HG02885 (cell line): Measurements from ENCODE around the gene BORA.
"Not testable (repeated sequence)": the region's sequence is repeated elsewhere in the genome, so short reads cannot be mapped to it uniquely, and the experiment has no call there.

Experiments used
- ATAC-seq: cut with Tn5 transposase; IDR thresholded peaks from one replicate; pipeline ENCODE4 v1.9.1; 2021; ENCODE audit warnings: mild to moderate bottlenecking; ENCODE audit not compliant: unreplicated experiment, poor library complexity

Gene BORA

DNA sequence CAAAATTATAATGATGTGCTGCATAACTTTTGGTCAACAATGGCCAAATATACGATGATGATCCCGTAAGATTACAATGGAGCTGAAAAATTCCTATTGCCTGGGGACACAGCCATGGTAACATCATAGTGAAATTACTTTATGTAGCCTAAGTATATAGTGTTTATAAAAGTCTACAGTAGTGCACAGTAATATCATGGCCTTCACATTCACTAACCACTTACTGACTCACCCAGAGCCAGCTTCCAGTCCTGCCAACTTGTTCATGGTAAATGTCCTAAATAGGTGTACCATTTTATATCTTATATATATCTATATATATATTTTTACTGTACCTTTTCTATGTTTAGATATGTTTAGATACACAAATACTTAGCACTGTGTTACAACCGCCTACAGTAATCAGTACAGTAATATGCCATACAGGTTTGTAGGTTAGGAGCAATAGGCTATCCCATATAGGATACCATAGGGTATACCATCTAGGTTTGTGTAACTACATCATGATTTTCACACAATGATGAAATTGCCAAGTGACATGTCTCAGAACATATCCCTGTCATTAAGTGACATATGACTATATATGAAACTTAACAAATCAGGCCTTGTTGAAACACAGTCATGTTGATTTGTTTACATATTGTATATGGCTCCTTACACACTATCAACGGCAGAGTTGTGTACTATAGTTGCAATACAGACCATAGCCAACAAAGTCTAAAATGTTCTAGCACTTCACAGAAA is 30.2 kb downstream of the BORA start:
- ATAC-seq: no peak

DNA sequence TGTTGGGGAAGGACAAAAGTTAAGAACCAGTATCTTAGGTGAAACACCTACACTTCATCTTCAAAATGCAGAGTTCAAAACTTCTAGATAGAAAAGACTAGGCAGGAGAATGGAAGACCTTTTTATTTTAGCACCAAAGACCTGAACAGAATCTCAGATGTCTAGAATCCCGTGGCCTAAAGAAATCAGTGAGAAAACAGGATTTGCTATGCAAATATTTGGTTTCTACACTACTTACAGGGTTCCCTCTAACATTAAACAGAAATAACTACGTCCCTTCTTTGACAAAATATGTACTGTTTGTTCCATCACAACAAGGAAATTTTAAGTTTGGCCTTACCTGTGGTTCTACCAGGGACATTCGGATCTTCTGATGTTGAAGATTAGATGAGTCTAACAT is 32.5 kb downstream of the BORA start:
- ATAC-seq: no peak

- ATAC-seq: no peak
Observed at GRCh38 chr13:72763411-72763810, 35.7 kb downstream of the BORA start.

DNA sequence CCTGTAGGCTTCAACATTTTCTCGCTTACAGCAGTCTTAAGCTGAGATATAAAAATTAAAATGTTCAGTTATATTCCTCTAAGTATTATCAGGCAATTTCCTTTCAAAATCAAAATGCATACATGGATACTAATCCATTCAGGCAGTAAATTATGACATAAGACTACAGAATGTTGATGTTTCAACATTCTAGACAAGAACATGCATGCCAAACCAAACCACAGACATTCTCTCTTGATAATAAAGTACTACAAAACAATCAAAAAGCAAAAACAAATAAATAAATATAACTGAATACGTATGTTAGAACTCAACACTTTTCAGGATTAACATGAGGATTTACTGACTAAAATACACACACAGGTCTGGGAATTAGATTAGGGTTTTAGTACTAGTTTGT is 46.3 kb downstream of the BORA start:
- ATAC-seq: no peak

- ATAC-seq: peak; percentile 96
Observed at GRCh38 chr13:72781451-72782439, 54.0 kb downstream of the BORA start, which contains the start of the genes DIS3 and PIBF1. Gene DIS3 (minus strand): TSS chr13:72781900. CDS start chr13:72781832, 68 bp downstream. Gene PIBF1 (plus strand): TSS chr13:72782133. CDS start chr13:72783470, 1,337 bp downstream.

GRCh38 chr13:72782717-72783116 is 55.0 kb downstream of the BORA start:
- ATAC-seq: no peak

DNA sequence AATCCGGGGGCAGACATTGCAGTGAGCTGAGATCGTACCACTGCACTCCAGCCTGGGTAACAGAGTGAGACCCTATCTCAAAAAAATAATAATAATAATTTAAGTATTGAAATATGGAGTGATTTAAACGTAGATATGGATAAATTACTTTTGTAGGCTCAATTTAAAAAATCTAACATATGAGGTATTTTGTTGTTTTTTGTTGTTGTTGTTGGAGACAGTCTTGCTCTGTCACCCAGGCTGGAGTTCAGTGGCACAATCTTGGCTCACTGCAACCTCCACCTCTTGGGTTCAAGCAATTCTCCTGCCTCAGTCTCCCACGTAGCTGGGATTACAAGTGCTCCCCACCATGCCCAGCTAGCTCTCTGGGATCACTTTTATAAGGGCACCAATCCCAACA is 57.0 kb downstream of the BORA start:
- not testable (repeated sequence) for ATAC-seq

- ATAC-seq: no peak
Observed at GRCh38 chr13:72788831-72789230, 61.1 kb downstream of the BORA start.

GRCh38 chr13:72792640-72793039 is 64.9 kb downstream of the BORA start:
- no peak for ATAC-seq

DNA sequence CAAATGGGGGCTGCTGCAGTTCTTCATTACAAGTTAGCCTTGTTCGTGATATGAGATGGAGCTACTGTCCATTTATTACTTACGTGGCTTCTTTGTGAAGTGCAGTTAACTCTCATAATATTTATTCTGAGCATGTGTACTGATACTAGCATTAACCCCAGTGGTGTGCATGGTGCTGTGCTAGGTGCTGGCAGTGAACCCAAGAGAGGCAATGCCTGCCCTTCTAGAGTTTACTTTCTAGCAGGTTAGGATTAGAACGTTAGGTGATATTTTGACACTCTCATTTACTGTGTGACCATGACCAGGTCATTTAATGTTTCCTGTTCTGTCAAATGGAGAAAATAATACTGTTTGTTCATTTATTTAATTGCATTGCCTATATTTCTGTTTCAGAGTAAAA is 71.1 kb downstream of the BORA start:
- no peak for ATAC-seq

DNA sequence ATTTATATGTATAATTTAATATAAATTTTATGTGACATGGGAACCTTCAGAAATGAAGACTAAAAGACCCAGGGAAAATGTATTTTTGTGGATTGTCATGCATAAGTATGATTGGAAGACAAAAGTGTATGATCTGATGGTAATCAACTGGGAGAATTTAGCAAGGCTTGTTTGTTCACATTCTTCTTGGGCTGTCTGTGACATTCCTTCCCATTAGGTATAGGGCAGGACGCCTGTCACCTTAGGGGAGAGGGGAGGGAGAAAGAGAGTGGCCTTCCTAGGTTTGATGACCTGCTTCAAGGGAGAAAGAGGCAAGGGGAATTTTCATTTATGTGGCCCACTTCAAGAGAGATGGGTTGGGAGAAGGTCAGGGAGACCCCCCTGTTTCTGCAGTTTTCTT is 76.6 kb downstream of the BORA start:
- ATAC-seq: no peak
